HG03460 (cell line): ENCODE measurements around the gene CEMIP2.
"Not testable (repeated sequence)": the region's sequence is repeated elsewhere in the genome, so short reads cannot be mapped to it uniquely, and the experiment has no call there.

Experiments
- ATAC-seq: cut with Tn5 transposase; IDR thresholded peaks from one replicate; pipeline ENCODE4 v1.9.1; 2021; ENCODE audit not compliant: unreplicated experiment

CEMIP2 gene

GRCh38 chr9:71681708-71682272 is 86.5 kb downstream of the CEMIP2 start:
- ATAC-seq = no peak

- ATAC-seq = peak; percentile 43
Measured at GRCh38 chr9:71681104-71681707, 87.1 kb downstream of the CEMIP2 start.

GRCh38 chr9:71680189-71680980 is 87.9 kb downstream of the CEMIP2 start:
- ATAC-seq = no peak

GRCh38 chr9:71678999-71679398 is 89.3 kb downstream of the CEMIP2 start:
- ATAC-seq = no peak

- ATAC-seq = no peak
Measured at GRCh38 chr9:71677209-71677608, 91.1 kb downstream of the CEMIP2 start.

GRCh38 chr9:71676460-71676859 is 91.9 kb downstream of the CEMIP2 start:
- ATAC-seq = no peak

- no peak for ATAC-seq
Measured at GRCh38 chr9:71675857-71676165, 92.5 kb downstream of the CEMIP2 start.

GRCh38 chr9:71675105-71675856 is 93.0 kb downstream of the CEMIP2 start:
- no peak for ATAC-seq

- ATAC-seq = no peak
Measured at GRCh38 chr9:71672573-71672972, 95.7 kb downstream of the CEMIP2 start.

- no peak for ATAC-seq
Measured at GRCh38 chr9:71671289-71671688, 97.0 kb downstream of the CEMIP2 start.

GRCh38 chr9:71670121-71670520 is 98.2 kb downstream of the CEMIP2 start:
- ATAC-seq = no peak

GRCh38 chr9:71669284-71669995 is 98.9 kb downstream of the CEMIP2 start:
- ATAC-seq = no peak

- ATAC-seq = no peak
Measured at GRCh38 chr9:71668717-71669116, 99.6 kb downstream of the CEMIP2 start.

GRCh38 chr9:71665247-71665646 is 103.1 kb downstream of the CEMIP2 start:
- no peak for ATAC-seq

GRCh38 chr9:71664566-71664965 is 103.7 kb downstream of the CEMIP2 start:
- no peak for ATAC-seq

GRCh38 chr9:71663931-71664459 is 104.3 kb downstream of the CEMIP2 start:
- ATAC-seq = no peak

- ATAC-seq = no peak
Measured at GRCh38 chr9:71663216-71663615, 105.1 kb downstream of the CEMIP2 start.

- ATAC-seq = no peak
Measured at GRCh38 chr9:71662082-71662481, 106.2 kb downstream of the CEMIP2 start.

- ATAC-seq = not testable (repeated sequence)
Measured at GRCh38 chr9:71657276-71657675, 111.0 kb downstream of the CEMIP2 start.

GRCh38 chr9:71656496-71656895 is 111.8 kb downstream of the CEMIP2 start:
- ATAC-seq = no peak

- no peak for ATAC-seq
Measured at GRCh38 chr9:71655778-71656177, 112.5 kb downstream of the CEMIP2 start.
